ENCODE measurements around the gene PTTG1IP.
"Not testable (repeated sequence)": the region's sequence is repeated elsewhere in the genome, so short reads cannot be mapped to it uniquely, and the experiment has no call there.

PTTG1IP gene

DNA sequence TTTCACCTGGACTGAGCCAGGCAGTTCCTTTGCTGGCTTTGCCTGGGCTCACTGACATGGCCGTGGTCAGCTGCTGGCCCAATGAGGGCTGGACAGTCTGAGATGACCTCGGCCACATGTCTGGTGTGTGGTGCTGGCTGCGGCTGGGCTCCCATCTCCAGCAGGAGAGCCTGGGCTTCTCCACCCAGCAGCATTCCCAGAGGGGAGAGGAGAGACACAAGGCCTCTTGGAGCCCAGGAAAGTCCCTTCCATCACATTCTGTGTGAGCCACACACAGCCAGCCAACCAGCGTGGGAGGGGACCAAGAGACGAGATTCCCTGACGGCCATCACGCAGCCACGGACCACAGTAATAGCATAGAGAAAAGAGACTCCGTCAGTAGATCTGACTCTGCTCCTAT, 34.5 kb downstream of the PTTG1IP start:
- no peak for DNase-seq

DNA sequence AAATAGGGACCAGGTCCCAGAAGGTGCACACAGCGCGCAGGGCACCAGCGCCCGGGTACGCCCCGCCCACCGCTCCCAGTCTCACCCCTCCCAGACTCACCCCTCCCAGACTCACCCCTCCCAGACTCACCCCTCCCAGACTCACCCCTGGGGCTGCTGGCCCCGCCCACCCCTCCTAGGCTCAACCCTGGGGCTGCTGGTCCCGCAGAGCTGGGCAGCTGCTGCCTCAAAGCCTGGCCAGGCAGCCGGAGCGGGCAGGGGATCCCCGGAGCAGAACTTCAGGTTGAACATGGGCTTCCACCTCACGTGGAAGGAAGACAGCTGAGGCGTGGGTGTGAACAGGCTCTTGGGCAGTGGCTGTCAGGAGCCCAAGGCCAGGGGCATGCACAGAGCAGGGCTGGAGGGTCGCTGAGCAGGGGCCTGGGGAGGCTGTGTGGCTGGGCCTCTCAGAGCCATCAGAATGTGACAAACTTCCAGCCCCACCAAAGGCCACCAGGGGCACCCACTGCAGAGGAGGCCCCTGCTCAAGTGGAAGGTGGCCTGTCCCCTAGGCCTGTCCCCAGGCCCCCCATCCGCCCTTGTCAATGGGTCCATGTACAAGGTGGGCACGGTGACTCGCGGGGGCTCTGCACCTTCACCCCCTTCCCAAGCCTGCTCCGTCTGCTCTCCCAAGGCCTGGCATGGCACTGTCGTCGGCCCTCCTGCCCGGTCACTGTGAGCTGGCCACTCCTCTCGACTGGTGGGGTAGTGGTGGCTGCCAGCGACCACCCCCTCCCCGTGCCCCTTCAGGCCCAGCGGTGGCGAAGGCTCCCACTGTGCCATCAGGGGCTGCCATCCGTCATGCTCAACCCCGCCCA, 35.2 kb downstream of the PTTG1IP start:
- DNase-seq: no peak

GRCh38 chr21:44837537-44837936, 36.0 kb downstream of the PTTG1IP start:
- DNase-seq: no peak

DNA sequence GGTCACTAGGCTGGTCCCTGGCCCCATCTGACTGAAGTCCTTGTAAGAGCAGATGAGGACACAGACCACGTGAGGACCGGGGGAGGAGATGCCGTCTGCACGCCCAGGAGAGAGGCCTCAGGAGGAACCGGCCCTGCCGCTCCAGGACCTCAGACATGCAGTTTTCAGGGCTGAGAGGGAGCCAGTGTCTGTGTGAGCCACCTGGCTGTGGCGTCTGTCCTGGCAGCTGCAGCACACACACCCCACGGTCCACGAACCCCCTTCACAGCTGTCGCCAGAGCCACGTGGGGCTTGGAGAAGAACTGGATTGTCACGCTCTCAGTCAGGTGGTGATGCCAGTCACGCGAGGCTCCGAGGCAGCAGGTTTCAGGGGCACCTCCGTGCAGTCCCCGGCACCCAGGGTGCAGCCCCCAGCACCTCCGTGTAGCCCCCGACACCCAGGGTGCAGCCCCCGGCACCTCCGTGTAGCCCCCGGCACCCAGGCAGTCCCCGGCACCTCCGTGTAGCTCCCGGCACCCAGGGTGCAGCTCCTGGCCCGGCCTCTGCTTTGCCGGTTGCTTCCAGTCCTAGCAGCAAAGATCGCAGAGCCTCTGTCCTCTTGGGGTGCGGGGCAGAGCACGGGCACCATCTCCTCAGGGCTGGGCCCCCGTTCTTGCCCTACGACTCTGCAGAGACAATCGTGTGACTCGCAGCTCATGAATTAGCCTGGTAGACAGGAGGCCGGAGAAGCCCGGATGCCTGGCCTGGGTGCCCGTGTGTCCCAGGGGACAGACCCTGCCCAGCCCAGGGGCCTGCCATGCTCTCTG, 36.6 kb downstream of the PTTG1IP start:
- no peak for DNase-seq

DNA sequence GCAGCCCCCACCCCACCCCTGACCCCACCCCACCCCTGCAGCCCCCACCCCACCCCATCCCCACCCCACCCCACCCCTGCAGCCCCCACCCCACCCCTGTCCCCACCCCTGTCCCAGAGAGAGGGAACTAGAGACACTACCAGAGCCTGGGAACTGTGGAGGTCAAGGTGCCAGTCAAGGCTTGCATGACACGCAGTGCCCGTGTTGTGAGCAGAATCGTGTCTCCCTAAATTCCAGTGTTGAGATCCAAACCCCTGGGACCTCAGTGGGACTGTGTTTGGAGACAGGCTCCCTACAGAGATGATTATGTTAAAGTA, 37.2 kb downstream of the PTTG1IP start:
- no peak for DNase-seq

GRCh38 chr21:44835647-44835973, 37.9 kb downstream of the PTTG1IP start:
- DNase-seq: no peak

GRCh38 chr21:44834951-44835646, 38.4 kb downstream of the PTTG1IP start:
- no peak for DNase-seq

- no peak for DNase-seq
These were observed 39.1 kb downstream of the PTTG1IP start for GRCh38 chr21:44834231-44834950.

DNA sequence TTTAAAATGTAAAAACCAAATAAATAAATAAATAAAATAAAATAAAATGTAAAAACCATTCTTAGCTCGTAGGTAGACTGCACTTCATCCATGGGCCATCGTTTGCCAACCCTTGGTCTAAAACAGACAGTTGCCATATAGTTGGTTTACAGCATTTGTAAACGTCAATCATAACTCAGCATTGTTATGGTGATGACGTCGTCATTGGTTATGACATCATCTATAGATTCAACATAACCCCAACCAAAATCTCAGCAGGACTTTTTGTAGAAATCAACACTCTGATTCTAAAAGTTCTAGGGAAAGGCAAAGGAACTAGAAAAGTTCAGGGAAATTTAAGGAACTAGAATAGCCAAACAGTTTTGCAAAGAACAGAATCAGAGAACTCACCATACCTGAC, 39.8 kb downstream of the PTTG1IP start:
- no peak for DNase-seq

GRCh38 chr21:44832516-44833255, 40.8 kb downstream of the PTTG1IP start:
- not testable (repeated sequence) for DNase-seq

- DNase-seq: no peak
These were observed 42.1 kb downstream of the PTTG1IP start for GRCh38 chr21:44831227-44831860.

DNA sequence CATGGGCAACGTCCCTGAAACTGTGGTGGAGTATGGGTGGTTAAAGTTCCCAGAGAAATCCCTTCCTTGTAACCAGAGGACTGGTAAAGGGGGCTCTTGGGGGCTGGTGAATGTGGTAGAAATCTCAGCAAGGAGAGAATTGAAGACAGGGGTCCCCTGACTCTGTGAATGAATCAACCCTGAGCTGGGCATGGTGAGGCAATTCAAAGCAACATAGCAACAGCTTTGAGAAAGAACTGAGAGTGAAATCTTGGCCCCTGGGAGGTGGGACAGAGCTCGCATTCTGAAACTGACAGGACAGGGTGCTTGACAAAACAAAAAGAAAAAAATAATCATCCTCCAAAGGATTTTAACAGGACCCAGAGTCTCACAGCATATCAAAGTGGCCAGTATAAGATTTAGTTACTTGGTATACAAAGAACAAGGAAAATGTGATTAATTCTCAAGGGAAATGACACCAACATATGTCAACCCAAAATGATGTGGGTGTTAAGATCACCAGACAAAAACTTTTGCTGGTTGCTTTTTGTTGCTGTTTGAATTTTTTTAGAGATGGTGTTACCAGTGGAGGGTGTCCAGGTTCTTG, 43.9 kb downstream of the PTTG1IP start:
- DNase-seq: no peak

DNA sequence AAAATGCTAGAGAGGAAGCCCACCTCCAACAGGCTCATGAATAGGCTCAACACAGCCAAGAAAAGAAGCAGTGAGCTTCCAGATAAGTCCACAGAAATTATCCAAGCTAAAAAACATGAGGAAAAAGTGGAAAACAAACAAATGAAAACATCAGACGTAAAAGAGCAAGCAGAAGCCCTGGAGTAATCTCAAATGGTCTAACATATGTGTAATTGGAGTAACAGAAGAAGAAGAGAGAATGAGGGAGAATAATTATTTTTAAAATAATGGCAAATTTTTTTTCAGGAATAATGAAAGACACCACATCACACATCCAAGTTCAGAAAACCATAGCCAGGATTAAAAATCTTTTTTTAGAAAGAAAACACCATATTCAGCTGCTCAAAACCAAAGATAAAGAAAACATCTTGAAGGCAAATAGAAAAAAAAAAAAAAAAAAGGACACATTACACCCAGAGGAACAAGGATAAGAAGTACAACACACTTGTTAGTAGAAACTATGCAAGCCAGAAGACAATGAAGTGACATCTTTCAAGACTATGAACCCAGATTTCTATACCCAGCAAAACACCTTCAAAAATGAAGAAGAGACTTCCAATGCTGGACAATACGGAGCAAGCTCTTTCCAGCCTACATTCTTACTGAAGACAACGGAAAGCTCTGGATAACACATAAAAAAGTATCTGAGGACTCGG, 45.0 kb downstream of the PTTG1IP start:
- DNase-seq: no peak

DNA sequence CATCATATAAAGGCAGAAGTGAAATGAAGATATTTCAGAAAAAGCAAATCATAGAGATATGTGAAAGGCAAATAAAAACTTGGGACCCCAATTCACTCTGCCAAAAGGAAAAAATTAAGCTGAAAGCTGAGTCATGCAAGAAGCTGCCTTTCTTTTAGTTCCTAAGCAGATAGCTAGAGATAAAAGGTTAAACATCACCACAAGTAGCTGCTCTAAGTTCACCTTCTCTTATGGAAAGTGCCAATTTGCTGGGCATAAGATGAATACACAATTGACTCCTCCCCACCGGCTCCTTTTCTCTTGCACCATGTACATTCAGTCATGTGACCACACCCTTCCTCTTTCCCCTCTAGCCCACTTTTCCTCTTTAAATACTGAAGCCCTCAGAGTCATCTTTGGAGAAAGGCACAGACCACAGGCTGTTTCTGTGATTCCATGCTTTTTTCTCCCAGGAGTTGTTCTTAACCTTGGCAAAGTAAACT, 50.3 kb downstream of the PTTG1IP start:
- no peak for DNase-seq

- no peak for DNase-seq
These were observed 50.9 kb downstream of the PTTG1IP start for GRCh38 chr21:44822484-44823178.

DNA sequence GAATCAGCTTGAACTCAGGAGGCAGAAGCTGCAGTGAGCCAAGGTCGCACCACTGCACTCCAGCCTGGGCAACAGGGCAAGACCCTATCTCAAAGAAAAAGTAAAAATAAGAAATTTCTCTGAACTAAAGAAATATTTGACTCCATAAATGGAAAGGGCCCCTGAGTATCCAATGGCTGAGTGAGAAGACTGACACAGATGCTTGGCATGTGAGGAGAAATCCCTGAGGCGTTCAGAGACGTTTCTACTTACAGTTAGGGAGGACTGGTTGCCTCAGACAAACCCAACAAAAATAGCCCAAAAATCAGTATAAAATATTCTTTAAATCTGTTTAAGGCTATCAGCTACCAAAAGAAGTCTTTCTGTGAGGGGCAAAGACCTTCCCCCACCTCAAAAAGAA, 52.6 kb downstream of the PTTG1IP start:
- DNase-seq: no peak

DNA sequence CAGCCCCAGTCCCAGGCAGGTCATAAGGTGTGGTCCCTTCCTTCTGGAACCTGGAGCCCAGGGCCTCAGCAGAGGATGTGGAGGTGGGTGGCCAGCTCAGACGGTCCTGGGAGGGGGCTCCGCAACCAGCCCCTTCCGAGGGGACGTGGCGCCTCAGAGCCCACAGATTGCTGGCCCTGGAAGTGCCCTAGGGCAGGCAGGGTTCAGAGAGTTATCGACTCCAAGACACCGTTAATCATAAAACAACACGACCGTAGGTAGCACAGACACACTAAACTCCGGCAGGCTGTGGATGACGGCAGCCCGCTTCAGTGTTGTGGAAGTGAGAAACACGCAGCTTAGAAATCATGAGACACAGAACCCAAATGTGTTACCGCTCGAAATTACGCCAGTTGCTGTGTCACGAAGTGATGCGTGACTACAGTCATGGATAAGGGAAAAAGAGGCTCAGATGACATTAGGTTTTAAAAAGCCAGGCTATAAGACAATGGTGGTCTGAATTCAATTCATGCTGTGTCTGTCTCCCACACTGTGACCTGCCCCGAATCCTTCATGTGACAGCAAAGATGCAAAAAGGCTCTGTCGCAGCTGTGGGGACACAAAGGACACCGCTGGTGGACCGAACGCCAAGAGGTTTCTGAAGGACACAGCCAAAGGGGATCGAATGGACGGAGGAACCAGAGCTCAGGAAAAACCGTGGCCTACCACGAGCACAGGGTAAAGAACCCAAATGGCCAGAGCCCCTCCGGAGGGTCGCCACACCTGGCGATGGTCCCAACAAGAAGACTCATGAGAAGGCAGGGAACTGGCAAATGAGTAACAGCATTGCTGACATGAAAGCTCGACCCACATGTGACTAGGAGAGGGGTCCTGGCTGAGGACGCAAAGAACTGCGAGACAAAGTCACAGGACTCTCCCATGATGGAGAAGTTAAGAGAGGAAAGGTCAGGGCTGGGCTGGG, 53.9 kb downstream of the PTTG1IP start:
- DNase-seq: no peak

DNA sequence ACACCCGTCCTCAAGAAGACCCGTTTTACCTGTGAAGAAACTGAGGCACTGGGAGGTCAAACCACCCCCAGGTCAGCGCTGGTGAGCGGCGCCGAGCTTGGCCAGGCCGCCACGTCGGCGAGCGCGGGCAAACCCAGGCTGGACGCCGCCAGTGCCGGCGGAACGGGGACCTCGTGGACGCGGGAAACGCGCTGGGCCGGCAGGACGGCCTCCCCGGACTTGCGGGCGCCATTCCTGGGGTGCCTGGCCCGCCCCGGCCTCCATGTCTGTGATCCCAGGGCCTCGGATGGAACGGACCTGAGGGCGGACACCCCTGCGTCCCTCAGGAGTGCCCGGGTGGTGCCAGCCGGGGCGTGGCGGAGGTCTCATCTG, 54.9 kb downstream of the PTTG1IP start:
- no peak for DNase-seq
